HG02884 (cell line): ENCODE data around the gene DNAH3.
"Not testable (repeated sequence)": the region's sequence is repeated elsewhere in the genome, so short reads cannot be mapped to it uniquely, and the experiment has no call there.

Experiments used
- ATAC-seq: cut with Tn5 transposase; IDR thresholded peaks from one replicate; pipeline ENCODE4 v1.9.1; 2021; ENCODE audit warnings: mild to moderate bottlenecking, moderate library complexity; ENCODE audit not compliant: unreplicated experiment

DNAH3 gene

GRCh38 chr16:21130811-21131210 lies 19.8 kb downstream of the DNAH3 start:
- no peak for ATAC-seq

GRCh38 chr16:21128991-21129390 lies 21.7 kb downstream of the DNAH3 start:
- no peak for ATAC-seq

- ATAC-seq, result no peak
Measured at GRCh38 chr16:21126518-21126917, 24.1 kb downstream of the DNAH3 start.

- ATAC-seq, result no peak
Measured at GRCh38 chr16:21125191-21125590, 25.5 kb downstream of the DNAH3 start.

- ATAC-seq, result no peak
Measured at GRCh38 chr16:21120976-21121520, 29.6 kb downstream of the DNAH3 start.

- no peak for ATAC-seq
Measured at GRCh38 chr16:21117567-21117966, 33.1 kb downstream of the DNAH3 start.

- ATAC-seq, result no peak
Measured at GRCh38 chr16:21116148-21116693, 34.4 kb downstream of the DNAH3 start.

- ATAC-seq, result not testable (repeated sequence)
Measured at GRCh38 chr16:21115551-21115950, 35.1 kb downstream of the DNAH3 start.

GRCh38 chr16:21103941-21104860 lies 46.4 kb downstream of the DNAH3 start:
- no peak for ATAC-seq

- ATAC-seq, result no peak
Measured at GRCh38 chr16:21101631-21102420, 48.8 kb downstream of the DNAH3 start.

GRCh38 chr16:21100447-21100846 lies 50.2 kb downstream of the DNAH3 start:
- ATAC-seq, result no peak

- ATAC-seq, result no peak
Measured at GRCh38 chr16:21097151-21097550, 53.5 kb downstream of the DNAH3 start.

GRCh38 chr16:21094719-21095118 lies 55.9 kb downstream of the DNAH3 start:
- not testable (repeated sequence) for ATAC-seq

GRCh38 chr16:21092951-21093350 lies 57.7 kb downstream of the DNAH3 start:
- ATAC-seq, result no peak

- no peak for ATAC-seq
Measured at GRCh38 chr16:21088646-21089538, 61.8 kb downstream of the DNAH3 start.

- no peak for ATAC-seq
Measured at GRCh38 chr16:21088143-21088542, 62.5 kb downstream of the DNAH3 start.

GRCh38 chr16:21084631-21085225 lies 65.9 kb downstream of the DNAH3 start:
- no peak for ATAC-seq

GRCh38 chr16:21083729-21084268 lies 66.8 kb downstream of the DNAH3 start:
- ATAC-seq, result no peak

GRCh38 chr16:21081329-21081728 lies 69.3 kb downstream of the DNAH3 start:
- ATAC-seq, result no peak

- ATAC-seq, result no peak
Measured at GRCh38 chr16:21078563-21078962, 72.1 kb downstream of the DNAH3 start.
